NCI-H748 treated with DMSO at 0.1 percent for 48 hours (cell line): ENCODE results near the gene PDE4B.

Experiments
- DNase-seq: peaks from one replicate; lab custom pipeline; 2025; lab: John Stamatoyannopoulos, UW

The PDE4B gene

GRCh38 chr1:66262208-66262963, 469.7 kb downstream of the PDE4B start:
- DNase-seq = no peak

- no peak for DNase-seq
Observed at GRCh38 chr1:66265268-66265667, 472.6 kb downstream of the PDE4B start.

- DNase-seq = no peak
Observed at GRCh38 chr1:66265796-66266195, 473.1 kb downstream of the PDE4B start.

GRCh38 chr1:66266350-66266749, 473.7 kb downstream of the PDE4B start:
- DNase-seq = peak; percentile 20

- no peak for DNase-seq
Observed at GRCh38 chr1:66266756-66267155, 474.1 kb downstream of the PDE4B start.

- no peak for DNase-seq
Observed at GRCh38 chr1:66267201-66267940, 474.7 kb downstream of the PDE4B start.

- DNase-seq = no peak
Observed at GRCh38 chr1:66269222-66269621, 476.5 kb downstream of the PDE4B start.

GRCh38 chr1:66270119-66270812, 477.6 kb downstream of the PDE4B start:
- DNase-seq = no peak

- no peak for DNase-seq
Observed at GRCh38 chr1:66271216-66271903, 478.7 kb downstream of the PDE4B start.

- DNase-seq = no peak
Observed at GRCh38 chr1:66271904-66272254, 479.2 kb downstream of the PDE4B start.

GRCh38 chr1:66273656-66274055, 481.0 kb downstream of the PDE4B start:
- no peak for DNase-seq

- DNase-seq = no peak
Observed at GRCh38 chr1:66274634-66275033, 481.9 kb downstream of the PDE4B start.

- no peak for DNase-seq
Observed at GRCh38 chr1:66275083-66275482, 482.4 kb downstream of the PDE4B start.

- no peak for DNase-seq
Observed at GRCh38 chr1:66275601-66276023, 482.9 kb downstream of the PDE4B start.

GRCh38 chr1:66276218-66276617, 483.5 kb downstream of the PDE4B start:
- DNase-seq = no peak

- no peak for DNase-seq
Observed at GRCh38 chr1:66278260-66279021, 485.7 kb downstream of the PDE4B start.

- no peak for DNase-seq
Observed at GRCh38 chr1:66281808-66282207, 489.1 kb downstream of the PDE4B start.

- no peak for DNase-seq
Observed at GRCh38 chr1:66282343-66282852, 489.7 kb downstream of the PDE4B start.

GRCh38 chr1:66282891-66283621, 490.4 kb downstream of the PDE4B start:
- no peak for DNase-seq

- no peak for DNase-seq
Observed at GRCh38 chr1:66283622-66284041, 490.9 kb downstream of the PDE4B start.

GRCh38 chr1:66284746-66285145, 492.1 kb downstream of the PDE4B start:
- no peak for DNase-seq
